Activated naive CD8-positive, alpha-beta T cell (primary cell): ENCODE data around the gene SORCS3.

ENCODE experiments used
- H3K27ac Mint-ChIP-seq: one replicate; pipeline ENCODE4 v1.8.0; 2021; ENCODE audit warnings: mixed read lengths
- H3K27me3 Mint-ChIP-seq: one replicate; pipeline ENCODE4 v1.8.0; 2021; ENCODE audit warnings: mixed read lengths
- H3K36me3 Mint-ChIP-seq: one replicate; pipeline ENCODE4 v1.8.0; 2021; ENCODE audit warnings: mixed read lengths
- H3K4me1 Mint-ChIP-seq: one replicate; pipeline ENCODE4 v1.8.0; 2021; ENCODE audit warnings: low read depth, mixed read lengths
- H3K4me3 Mint-ChIP-seq: one replicate; pipeline ENCODE4 v1.8.0; 2021; ENCODE audit warnings: mild to moderate bottlenecking, mixed read lengths
- H3K9me3 Mint-ChIP-seq: one replicate; pipeline ENCODE4 v1.8.0; 2021; ENCODE audit warnings: low read depth, mixed read lengths

The SORCS3 gene

DNA sequence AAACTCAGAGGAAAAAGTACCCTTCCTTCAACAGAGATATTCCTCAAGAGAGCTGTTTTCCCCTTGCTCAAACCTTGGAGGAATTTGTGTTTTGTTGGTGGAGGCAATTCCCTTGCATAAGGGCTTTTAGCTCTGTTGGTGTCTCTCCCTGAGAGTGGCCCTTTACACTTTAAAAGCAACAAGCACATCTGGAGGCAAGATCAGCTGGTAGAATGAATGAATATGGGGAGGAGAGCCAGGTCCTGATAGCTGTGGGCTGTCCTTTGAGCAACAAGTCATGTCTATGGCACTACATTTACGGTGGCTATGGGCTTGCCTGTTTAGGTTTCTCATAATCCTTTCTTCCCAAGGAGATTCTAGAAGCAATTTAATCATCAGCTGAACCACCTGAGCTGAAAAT, 384.0 kb downstream of the SORCS3 start:
- Mint-ChIP-seq H3K27me3 (no peaks in the 10 kb centered on the region), H3K9me3 (no peaks in the 10 kb centered on the region)

DNA sequence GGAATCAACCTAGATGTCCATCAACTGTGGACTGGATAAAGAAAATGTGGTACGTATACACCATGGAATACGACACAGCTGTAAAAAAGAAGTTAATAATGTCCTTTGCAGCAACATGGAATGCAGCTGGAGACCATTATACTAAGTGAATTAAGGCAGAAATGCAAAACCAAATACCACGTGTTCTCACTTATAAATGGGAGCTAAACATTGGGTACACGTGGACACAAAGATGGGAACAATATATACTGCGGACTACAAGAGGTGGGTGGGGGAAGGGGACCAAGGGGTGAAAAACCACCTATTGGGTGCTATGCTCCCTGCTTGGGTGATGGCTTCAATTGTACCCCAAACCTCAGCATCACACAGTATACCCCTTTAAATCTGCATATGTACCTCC, 385.5 kb downstream of the SORCS3 start:
- H3K9me3 Mint-ChIP-seq: no peaks in the 10 kb centered on the region
- H3K4me1 Mint-ChIP-seq: peaks cover 4% of the 10 kb centered on the region
- no peak overlapping the region for H3K27ac Mint-ChIP-seq
- H3K27me3 Mint-ChIP-seq: no peaks in the 10 kb centered on the region
- H3K36me3 Mint-ChIP-seq: peaks cover 3% of the 10 kb centered on the region
- no peak overlapping the region for H3K4me3 Mint-ChIP-seq

More for the DNA sequence above, 384.0 kb downstream of the SORCS3 start:
- peaks cover under 1% of the 10 kb centered on the region for H3K36me3 Mint-ChIP-seq
- H3K4me1 Mint-ChIP-seq: peaks cover 6% of the 10 kb centered on the region
- H3K4me3 Mint-ChIP-seq: no peak overlapping the region
- no peak overlapping the region for H3K27ac Mint-ChIP-seq

DNA sequence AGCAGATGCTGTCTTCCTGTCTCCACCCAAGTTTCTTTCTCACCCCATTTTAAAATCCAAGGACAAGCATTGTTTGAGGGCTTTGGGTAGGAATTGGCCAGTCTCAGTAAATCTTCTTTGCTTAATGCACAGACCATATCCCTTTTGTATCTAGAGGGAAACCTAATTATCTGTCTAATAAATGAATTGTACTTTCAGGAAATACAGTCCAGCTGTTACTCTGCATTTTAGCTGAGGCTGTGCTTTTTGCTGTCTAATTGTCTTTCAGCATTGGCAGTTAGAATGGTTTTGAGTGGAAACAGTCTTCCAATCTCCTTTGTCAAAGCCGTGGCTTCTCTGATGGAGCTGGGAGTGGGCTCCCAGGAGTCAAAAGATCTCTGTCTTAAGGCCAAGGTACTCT, 388.2 kb downstream of the SORCS3 start:
- H3K4me1 Mint-ChIP-seq: no peaks in the 10 kb centered on the region

DNA sequence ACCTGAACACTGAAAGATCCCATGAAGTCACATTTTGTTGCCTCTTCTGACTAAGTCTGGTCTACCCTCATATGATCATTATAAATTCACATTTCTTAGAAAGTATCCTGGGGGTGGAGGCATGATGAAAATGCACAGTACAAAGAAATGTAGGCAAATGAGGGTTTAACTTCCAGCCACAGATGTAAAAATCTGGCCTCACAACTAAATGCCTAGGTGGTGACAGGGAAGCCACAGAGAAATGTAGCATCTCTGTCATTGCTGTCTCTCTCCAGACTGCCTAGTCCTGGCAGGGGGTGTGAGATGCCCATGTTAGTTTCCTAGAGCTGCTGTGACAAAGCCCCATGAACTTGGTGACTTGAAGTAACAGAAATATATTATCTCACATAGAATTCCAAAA, 395.9 kb downstream of the SORCS3 start:
- H3K27ac Mint-ChIP-seq: no peak overlapping the region
- no peak overlapping the region for H3K4me3 Mint-ChIP-seq
- H3K27me3 Mint-ChIP-seq: peaks cover 2% of the 10 kb centered on the region
- no peaks in the 10 kb centered on the region for H3K36me3 Mint-ChIP-seq
- no peaks in the 10 kb centered on the region for H3K4me1 Mint-ChIP-seq
- H3K9me3 Mint-ChIP-seq: no peaks in the 10 kb centered on the region

More for the DNA sequence above, 388.2 kb downstream of the SORCS3 start:
- Mint-ChIP-seq H3K27me3 (no peaks in the 10 kb centered on the region), H3K36me3 (peaks cover 3% of the 10 kb centered on the region), H3K9me3 (no peaks in the 10 kb centered on the region), H3K4me3 (no peak overlapping the region), H3K27ac (no peak overlapping the region)

DNA sequence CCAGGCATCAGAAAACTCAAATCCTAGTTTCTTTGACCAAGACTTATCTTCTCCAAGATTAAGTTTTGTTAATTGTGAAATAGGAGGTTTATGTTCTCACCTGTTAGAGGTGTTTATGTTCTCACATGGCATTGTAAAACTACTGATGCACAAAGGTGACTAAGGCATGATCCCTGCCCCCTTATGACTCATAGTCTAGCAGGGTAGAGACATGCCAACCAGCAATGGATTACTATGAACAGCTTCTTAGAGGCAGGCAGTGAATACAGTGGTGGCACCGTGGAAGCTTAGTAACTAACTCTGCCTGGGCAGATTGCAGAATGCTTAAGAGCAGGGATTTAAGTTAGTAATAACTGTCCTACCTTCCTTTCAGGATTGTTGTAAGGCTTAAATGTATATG, 400.9 kb downstream of the SORCS3 start:
- no peak overlapping the region for H3K4me3 Mint-ChIP-seq
- H3K36me3 Mint-ChIP-seq: no peaks in the 10 kb centered on the region
- H3K27me3 Mint-ChIP-seq: peaks cover 2% of the 10 kb centered on the region
- no peaks in the 10 kb centered on the region for H3K9me3 Mint-ChIP-seq
- no peaks in the 10 kb centered on the region for H3K4me1 Mint-ChIP-seq
- no peak overlapping the region for H3K27ac Mint-ChIP-seq

DNA sequence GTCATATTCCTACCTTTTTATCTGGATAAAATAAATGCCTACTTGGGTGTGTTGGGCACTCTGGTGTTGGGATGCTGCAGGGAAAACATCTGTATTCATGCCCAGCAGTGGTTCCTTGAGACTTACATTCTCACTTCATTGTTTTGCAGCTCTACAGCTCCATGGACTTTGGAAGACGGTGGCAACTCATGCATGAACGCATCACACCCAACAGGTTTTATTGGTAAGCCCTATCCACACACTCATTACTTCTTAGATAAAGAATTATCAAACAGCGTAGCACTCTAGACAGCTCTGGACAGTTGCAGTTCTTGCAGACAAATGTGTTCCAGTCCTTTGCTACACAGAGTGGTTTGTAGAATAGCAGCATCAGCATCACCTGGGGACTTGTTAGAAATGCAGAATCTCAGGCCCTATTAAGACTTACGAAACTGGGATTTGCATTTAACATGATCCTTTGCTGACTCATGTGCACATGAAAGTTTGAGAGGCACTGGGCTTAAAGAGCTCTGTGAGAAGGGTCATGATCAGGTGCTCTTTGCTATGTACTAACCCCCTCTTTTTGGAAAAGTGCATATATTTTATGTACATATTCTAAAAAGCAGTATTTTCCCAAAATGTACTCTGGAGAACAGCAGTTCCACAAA, 401.9 kb downstream of the SORCS3 start:
- no peak overlapping the region for H3K4me3 Mint-ChIP-seq
- no peaks in the 10 kb centered on the region for H3K27me3 Mint-ChIP-seq
- no peaks in the 10 kb centered on the region for H3K9me3 Mint-ChIP-seq
- H3K27ac Mint-ChIP-seq: no peak overlapping the region
- peaks cover 2% of the 10 kb centered on the region for H3K36me3 Mint-ChIP-seq
- no peaks in the 10 kb centered on the region for H3K4me1 Mint-ChIP-seq

DNA sequence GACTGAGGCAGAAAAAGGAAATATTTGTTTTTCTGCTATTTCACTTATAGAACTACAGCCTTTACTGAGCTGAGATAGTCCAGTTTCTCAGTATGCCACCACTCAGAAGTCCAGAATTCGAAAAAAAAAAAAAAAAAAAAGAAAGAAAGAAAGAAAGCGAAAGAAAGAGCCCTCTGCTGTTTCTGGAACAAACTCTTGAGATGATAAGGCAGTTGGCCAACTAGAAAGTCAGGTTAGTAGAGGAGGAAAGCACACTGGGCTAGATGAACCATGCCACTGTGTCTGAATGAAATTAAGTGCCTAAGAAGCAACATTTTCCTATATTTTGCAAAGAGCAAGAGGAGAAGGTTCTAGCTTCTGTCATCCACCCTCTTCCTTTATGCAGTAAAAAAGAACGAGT, 403.8 kb downstream of the SORCS3 start:
- Mint-ChIP-seq H3K9me3 (peaks cover 4% of the 10 kb centered on the region), H3K4me1 (no peaks in the 10 kb centered on the region), H3K27ac (no peak overlapping the region), H3K27me3 (no peaks in the 10 kb centered on the region), H3K4me3 (no peak overlapping the region), H3K36me3 (peaks cover 2% of the 10 kb centered on the region)

DNA sequence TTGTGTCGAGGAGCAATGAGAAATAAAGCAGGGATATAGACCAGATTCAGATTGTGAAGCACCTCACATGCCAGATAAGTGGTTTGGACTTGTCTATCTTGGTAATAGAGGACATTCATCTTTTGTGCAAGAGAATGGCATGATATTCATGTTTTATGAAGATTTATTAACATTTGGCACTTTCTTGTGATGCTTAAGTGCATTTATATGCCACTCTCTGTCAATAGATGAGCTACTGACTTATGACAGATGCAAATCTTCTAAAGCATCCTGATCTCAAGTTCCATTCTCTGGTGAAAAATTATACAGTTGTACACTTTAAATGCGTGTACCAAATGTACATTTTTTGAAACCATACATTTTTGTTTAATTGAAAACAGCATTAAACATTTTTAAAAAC, 415.3 kb downstream of the SORCS3 start:
- H3K36me3 Mint-ChIP-seq: peaks cover 2% of the 10 kb centered on the region
- H3K27me3 Mint-ChIP-seq: no peaks in the 10 kb centered on the region
- no peak overlapping the region for H3K4me3 Mint-ChIP-seq
- no peaks in the 10 kb centered on the region for H3K4me1 Mint-ChIP-seq
- H3K27ac Mint-ChIP-seq: no peak overlapping the region
- H3K9me3 Mint-ChIP-seq: peaks cover 11% of the 10 kb centered on the region

DNA sequence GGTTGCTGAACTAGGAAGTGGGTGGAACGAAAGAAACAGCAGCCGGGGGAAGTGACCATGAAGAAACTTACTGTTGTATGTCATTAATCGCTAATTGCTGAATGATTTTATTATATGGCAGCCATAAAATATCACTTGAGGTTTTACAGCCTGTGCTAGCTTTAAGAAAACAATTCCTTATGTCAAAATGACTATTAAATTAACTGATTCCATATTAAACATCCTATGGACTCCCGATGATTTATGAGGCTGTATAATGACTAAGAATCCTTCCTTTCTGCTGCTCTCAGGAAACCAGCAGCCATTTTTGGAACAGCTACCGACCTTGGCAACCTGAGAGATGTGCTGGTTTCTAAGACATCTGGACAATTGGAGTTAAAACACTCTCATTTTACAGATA, 421.9 kb downstream of the SORCS3 start:
- H3K36me3 Mint-ChIP-seq: no peaks in the 10 kb centered on the region
- H3K9me3 Mint-ChIP-seq: no peaks in the 10 kb centered on the region
- no peak overlapping the region for H3K27ac Mint-ChIP-seq
- no peak overlapping the region for H3K4me3 Mint-ChIP-seq
- H3K4me1 Mint-ChIP-seq: no peaks in the 10 kb centered on the region
- H3K27me3 Mint-ChIP-seq: no peaks in the 10 kb centered on the region

DNA sequence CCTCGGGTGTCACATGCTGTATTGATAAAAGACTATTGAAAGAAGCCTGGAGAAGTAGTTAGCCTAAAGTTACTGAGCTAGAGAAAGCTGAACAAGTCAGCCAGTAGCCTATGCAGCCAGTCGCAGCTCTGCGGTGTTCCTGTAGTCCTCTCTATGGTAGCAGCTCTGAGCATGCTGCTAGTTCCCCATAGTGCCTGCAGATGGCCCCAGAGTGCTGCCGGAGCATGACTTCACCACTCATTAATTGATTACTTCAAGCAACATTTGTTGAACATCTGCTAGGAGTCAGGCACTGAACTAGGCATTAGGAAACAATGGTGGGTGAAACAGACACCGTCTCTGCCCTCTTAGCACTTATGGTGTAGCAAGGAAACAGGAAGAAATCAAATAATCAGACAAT, 422.7 kb downstream of the SORCS3 start:
- Mint-ChIP-seq H3K27ac (no peak overlapping the region), H3K4me1 (no peaks in the 10 kb centered on the region), H3K9me3 (no peaks in the 10 kb centered on the region), H3K36me3 (no peaks in the 10 kb centered on the region), H3K27me3 (no peaks in the 10 kb centered on the region), H3K4me3 (no peak overlapping the region)

DNA sequence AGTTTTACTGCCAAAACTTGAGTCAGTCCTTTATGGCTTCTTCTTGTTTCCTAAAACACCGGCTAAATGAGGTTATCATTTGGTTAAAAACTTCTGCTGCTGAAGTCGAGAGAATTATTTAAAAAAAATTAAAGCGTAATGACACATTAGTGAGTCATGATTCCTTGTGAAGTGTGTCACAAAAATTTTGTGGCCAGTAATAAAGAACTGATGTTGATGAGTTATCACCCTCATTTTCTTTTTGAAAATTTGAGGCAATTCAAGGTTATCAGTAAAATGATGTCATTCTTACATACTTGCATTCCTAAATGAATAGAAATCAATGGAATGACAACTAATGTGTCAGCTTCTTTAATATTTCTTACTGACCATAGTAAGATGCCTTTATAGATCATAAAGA, 427.4 kb downstream of the SORCS3 start:
- Mint-ChIP-seq H3K4me1 (no peaks in the 10 kb centered on the region), H3K36me3 (no peaks in the 10 kb centered on the region), H3K4me3 (no peak overlapping the region), H3K9me3 (no peaks in the 10 kb centered on the region), H3K27me3 (no peaks in the 10 kb centered on the region), H3K27ac (no peak overlapping the region)

DNA sequence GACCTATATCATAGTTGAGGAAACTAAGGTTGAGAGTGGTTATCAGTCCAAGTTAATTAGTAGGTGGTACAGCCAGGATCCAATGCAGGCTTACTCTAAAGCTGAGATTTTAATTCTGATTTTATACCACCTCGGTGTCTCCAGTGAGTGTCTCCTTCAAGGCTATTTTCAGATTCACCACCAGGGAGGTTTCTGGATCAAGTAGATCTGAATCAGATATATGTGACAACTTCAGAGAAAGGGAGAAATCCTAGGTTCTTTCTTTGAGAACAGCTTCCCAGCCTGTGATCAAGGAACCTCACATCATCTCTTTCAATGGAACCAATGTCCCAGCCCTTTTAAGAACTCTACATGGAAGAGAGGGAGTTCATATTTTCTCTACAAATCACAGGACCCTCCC, 429.2 kb downstream of the SORCS3 start:
- no peaks in the 10 kb centered on the region for H3K9me3 Mint-ChIP-seq

DNA sequence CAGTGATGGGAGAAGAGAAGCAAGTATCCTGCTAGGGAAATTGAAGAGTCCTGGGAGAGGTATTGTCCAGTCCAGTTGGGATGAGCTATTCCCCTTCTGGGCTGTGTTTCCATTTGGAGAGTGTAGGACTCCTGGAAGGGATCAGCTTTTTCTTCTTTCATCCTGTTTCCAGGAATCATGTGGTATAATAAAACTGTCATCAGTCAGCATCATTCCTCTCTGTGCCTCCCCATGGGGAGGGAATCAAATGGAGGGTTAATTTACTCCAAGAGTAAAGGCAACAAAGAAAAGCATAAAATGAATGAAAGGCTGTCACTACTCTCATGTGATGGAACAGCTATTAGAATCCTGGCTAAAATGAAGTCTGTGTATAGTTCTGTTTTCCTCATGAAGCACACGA, 429.9 kb downstream of the SORCS3 start:
- H3K27ac Mint-ChIP-seq: no peak overlapping the region
- H3K36me3 Mint-ChIP-seq: no peaks in the 10 kb centered on the region
- H3K27me3 Mint-ChIP-seq: peaks cover 2% of the 10 kb centered on the region
- no peak overlapping the region for H3K4me3 Mint-ChIP-seq
- H3K9me3 Mint-ChIP-seq: no peaks in the 10 kb centered on the region
- H3K4me1 Mint-ChIP-seq: no peaks in the 10 kb centered on the region

More for the DNA sequence above, 429.2 kb downstream of the SORCS3 start:
- no peak overlapping the region for H3K27ac Mint-ChIP-seq
- peaks cover 2% of the 10 kb centered on the region for H3K27me3 Mint-ChIP-seq
- no peaks in the 10 kb centered on the region for H3K36me3 Mint-ChIP-seq
- H3K4me3 Mint-ChIP-seq: no peak overlapping the region
- H3K4me1 Mint-ChIP-seq: no peaks in the 10 kb centered on the region

DNA sequence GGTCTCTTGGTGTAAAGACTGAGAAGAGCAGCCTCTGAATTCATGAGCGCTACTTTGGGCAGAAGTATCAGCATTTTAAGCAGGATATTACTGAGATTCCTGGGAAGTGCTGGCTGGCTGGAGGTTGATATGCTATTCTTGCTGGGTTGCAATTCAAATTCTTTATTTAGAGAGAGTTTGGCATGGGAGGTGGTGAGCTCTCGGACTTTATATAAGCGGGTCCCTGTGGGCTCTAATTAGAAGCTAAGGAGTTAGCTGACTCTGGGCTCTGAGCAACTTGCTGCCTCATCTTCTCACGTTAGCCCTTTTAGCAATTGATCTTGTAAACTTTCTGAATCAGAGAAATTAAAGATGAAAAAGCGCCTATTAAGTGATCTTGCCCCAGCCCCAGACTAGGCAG, 430.9 kb downstream of the SORCS3 start:
- H3K9me3 Mint-ChIP-seq: no peaks in the 10 kb centered on the region

DNA sequence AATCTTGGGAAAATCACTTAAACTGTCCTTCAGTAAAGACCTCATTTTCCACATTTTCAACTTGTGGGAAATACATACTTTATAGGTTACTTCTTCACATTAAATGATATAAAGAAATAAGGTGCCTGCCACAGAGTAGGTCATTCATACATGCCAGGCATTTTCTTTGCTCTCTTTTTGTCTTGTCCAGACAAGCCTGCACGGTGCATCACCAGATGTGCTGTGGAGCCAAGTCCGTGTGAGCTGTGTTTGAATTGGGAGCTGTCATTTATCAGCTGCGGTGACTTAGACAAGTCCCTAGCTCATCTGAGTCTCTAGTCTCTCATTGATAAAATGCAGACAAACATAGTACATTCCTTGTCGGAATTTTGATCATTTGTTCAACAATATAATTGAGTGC, 432.9 kb downstream of the SORCS3 start:
- peaks cover 2% of the 10 kb centered on the region for H3K27me3 Mint-ChIP-seq
- H3K36me3 Mint-ChIP-seq: no peaks in the 10 kb centered on the region
- H3K27ac Mint-ChIP-seq: no peak overlapping the region
- H3K4me1 Mint-ChIP-seq: no peaks in the 10 kb centered on the region
- no peaks in the 10 kb centered on the region for H3K9me3 Mint-ChIP-seq
- no peak overlapping the region for H3K4me3 Mint-ChIP-seq

More for the DNA sequence above, 430.9 kb downstream of the SORCS3 start:
- Mint-ChIP-seq H3K27me3 (peaks cover 2% of the 10 kb centered on the region), H3K36me3 (no peaks in the 10 kb centered on the region), H3K27ac (no peak overlapping the region), H3K4me3 (no peak overlapping the region), H3K4me1 (no peaks in the 10 kb centered on the region)

DNA sequence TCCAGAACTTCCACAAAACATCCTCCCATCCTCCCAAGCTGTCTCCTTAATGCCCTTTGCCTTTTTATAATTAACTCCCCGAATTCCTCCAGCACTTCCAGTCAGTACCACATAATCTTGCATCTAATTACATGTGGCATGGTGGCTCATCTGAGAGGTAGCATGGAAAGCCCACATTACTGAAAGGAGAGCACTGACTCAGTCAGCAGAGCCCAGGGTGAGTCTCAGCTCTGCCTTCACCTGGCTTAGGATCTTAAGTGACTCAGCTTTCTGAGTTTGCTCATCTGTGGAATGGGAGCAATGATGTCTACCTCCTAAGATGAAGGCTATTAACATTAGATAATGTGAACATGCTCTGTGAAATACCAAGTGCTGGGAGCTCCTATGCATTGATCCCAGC, 433.9 kb downstream of the SORCS3 start:
- Mint-ChIP-seq H3K27me3 (peaks cover 2% of the 10 kb centered on the region), H3K27ac (no peak overlapping the region)

More for the DNA sequence above, 433.9 kb downstream of the SORCS3 start:
- no peaks in the 10 kb centered on the region for H3K4me1 Mint-ChIP-seq
- no peaks in the 10 kb centered on the region for H3K9me3 Mint-ChIP-seq
- no peaks in the 10 kb centered on the region for H3K36me3 Mint-ChIP-seq
- no peak overlapping the region for H3K4me3 Mint-ChIP-seq
